Activated T-cell treated with anti-CD3 and anti-CD28 coated beads, Interleukin-2, amount 50 U/mL, for 24 hours (primary cell): ENCODE measurements around the gene MT1G.
A peak's percentile ranks its signal among the peaks of the same experiment; 100 is the strongest.

Experiments used
- DNase-seq: peaks from one replicate; pipeline ENCODE4 v3.0.0-alpha.2; 2020
- H3K27ac Mint-ChIP-seq: 2 replicates; pipeline ENCODE4 v1.8.0; 2020; ENCODE audit warnings: mild to moderate bottlenecking, mixed read lengths
- H3K27me3 Mint-ChIP-seq: 2 replicates; pipeline ENCODE4 v1.8.0; 2020; ENCODE audit warnings: mixed read lengths
- H3K36me3 Mint-ChIP-seq: 2 replicates; pipeline ENCODE4 v1.8.0; 2020; ENCODE audit warnings: low read depth, mixed read lengths
- H3K4me1 Mint-ChIP-seq: 2 replicates; pipeline ENCODE4 v1.8.0; 2020; ENCODE audit warnings: low read depth, mixed read lengths
- H3K4me3 Mint-ChIP-seq: 2 replicates; pipeline ENCODE4 v1.8.0; 2020; ENCODE audit warnings: mild to moderate bottlenecking, moderate library complexity, mixed read lengths
- H3K9me3 Mint-ChIP-seq: 2 replicates; pipeline ENCODE4 v1.8.0; 2020; ENCODE audit warnings: mixed read lengths

MT1G gene

GRCh38 chr16:56662357-56663354 lies 5.2 kb downstream of the MT1G start:
- H3K4me3 Mint-ChIP-seq = peak overlapping the region; percentile 80
- H3K27me3 Mint-ChIP-seq = peaks cover 15% of the 10 kb centered on the region
- H3K9me3 Mint-ChIP-seq = no peaks in the 10 kb centered on the region
- peak; percentile 63 for DNase-seq
- H3K27ac Mint-ChIP-seq = peak overlapping the region; percentile 85
- H3K4me1 Mint-ChIP-seq = peaks cover 26% of the 10 kb centered on the region
- peaks cover 3% of the 10 kb centered on the region for H3K36me3 Mint-ChIP-seq

DNA sequence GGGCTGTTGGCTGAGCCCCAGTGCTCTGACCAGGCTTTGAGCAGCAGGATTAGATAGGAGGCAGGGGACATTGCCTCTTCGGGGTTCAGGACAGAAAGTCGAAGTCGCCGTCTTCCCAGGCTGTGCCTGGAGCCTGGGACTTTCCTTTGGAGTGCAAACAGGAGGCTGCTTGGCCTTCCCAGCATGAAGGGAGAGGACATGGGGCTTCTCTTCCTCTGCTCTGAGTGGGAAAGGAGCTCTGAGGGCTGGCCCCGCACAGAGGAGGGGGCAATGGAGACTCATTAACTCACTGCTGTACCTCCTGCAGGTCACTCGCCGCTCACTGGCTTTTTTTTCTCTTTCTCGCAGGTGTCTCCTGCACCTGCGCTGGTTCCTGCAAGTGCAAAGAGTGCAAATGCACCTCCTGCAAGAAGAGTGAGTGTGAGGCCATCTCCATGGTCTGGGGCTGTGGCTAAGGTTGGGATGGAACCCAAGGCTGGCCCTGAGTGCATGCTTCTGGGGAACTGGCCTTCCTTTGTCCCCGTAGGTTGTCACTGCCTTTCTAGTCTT lies 9.5 kb downstream of the MT1G start:
- no peak for DNase-seq
- H3K27ac Mint-ChIP-seq = no peak overlapping the region
- peak overlapping the region; percentile 86 for H3K4me3 Mint-ChIP-seq
- peaks cover 28% of the 10 kb centered on the region for H3K4me1 Mint-ChIP-seq
- H3K9me3 Mint-ChIP-seq = no peaks in the 10 kb centered on the region
- no peaks in the 10 kb centered on the region for H3K27me3 Mint-ChIP-seq
- H3K36me3 Mint-ChIP-seq = peaks cover 2% of the 10 kb centered on the region

DNA sequence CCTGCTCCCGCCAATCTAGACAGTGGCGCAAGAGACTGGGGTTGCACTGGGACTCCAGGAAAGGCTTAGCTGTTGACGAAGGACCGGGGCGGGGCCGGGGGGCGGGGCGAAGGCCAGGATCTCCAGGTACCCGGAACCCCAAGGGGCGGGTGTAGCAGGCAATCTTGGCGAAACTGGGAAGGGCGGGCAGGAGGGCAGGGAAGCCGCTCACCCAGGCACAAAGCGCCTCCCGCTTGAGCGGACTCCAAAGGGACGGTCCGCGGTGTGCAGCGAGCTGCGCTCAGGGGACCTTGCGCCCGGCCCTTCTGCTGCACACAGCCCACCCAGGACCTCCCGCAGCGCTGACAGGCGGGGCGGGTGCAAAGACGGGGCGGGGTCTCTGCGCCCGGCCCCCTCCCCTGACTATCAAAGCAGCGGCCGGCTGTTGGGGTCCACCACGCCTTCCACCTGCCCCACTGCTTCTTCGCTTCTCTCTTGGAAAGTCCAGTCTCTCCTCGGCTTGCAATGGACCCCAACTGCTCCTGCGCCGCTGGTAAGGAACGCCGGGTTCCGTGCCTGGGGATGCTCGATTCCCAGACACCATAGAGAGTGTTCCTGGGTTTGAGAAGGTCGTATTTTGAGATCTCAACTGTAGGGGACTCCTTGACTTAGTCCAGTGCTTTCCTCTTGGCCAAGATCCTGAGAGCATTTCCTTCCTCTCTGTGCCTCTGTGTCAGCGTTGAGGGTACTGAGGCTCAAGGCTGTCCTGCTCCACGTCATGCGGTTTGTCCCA lies 10.1 kb downstream of the MT1G start, which contains the start of gene MT1F:
Gene MT1F (plus strand): TSS at position 405 of the 772 bp plus-strand sequence. CDS start 100 bp downstream, at position 505.
- peaks cover 2% of the 10 kb centered on the region for H3K36me3 Mint-ChIP-seq
- peak within 1 kb of the TSS; percentile 75 for H3K27ac Mint-ChIP-seq
- DNase-seq = peak; percentile 83
- no peaks in the 10 kb centered on the region for H3K9me3 Mint-ChIP-seq
- peak within 1 kb of the TSS; percentile 86 for H3K4me3 Mint-ChIP-seq
- H3K27me3 Mint-ChIP-seq = peaks cover 3% of the 10 kb centered on the region
- peaks cover 25% of the 10 kb centered on the region for H3K4me1 Mint-ChIP-seq

DNA sequence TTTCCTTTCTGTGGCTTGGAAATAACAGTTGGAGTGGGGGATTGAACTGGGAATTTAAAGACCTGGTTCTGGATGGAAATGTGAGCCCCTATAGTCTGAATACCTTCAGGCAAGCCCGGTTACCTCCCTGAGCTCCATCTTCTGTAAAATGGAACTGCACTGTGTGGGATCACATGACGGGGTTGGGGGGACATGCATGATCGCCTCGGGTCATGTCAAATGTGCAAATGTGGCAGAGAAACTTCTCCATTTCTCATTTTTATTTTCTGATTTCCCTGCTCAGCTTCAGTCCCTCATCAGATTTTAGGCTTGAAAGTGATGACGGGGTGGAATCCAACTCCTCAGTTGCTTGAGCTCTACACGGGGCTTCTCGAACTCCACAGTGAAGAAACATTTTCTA lies 14.6 kb downstream of the MT1G start:
- no peak for DNase-seq
- Mint-ChIP-seq H3K27me3 (peaks cover 33% of the 10 kb centered on the region), H3K27ac (no peak overlapping the region), H3K4me3 (no peak overlapping the region), H3K9me3 (no peaks in the 10 kb centered on the region), H3K36me3 (peaks cover 2% of the 10 kb centered on the region), H3K4me1 (peaks cover 10% of the 10 kb centered on the region)

GRCh38 chr16:56652600-56652999 lies 15.3 kb downstream of the MT1G start:
- Mint-ChIP-seq H3K9me3 (no peaks in the 10 kb centered on the region), H3K4me1 (peaks cover 6% of the 10 kb centered on the region), H3K4me3 (no peak overlapping the region), H3K36me3 (no peaks in the 10 kb centered on the region), H3K27me3 (peaks cover 33% of the 10 kb centered on the region), H3K27ac (no peak overlapping the region)
- no peak for DNase-seq

DNA sequence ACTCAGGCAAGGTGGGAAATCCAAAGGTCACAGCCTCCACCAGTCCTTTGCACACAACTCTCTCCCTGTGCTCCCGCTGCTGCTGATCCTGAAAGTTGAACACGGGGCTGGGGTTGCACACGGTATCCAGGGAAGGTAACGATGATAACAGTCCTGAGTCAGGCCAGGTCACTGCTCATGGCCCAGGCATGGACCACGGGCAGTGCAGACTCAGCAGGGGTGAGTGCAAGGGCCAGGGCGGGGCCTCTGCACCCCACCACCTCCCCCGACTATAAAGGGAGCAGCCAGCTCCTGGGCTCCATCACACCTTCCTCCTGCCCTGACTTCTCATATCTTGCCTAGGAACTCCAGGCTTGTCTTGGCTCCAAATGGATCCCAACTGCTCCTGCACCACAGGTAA lies 16.3 kb downstream of the MT1G start, which contains the start of gene MT1B:
Gene MT1B (plus strand): TSS at position 301 of the 400 bp plus-strand sequence. CDS start 68 bp downstream, at position 369.
- H3K27ac Mint-ChIP-seq = no peak within 1 kb of the TSS
- H3K27me3 Mint-ChIP-seq = peaks cover 37% of the 10 kb centered on the region
- H3K4me1 Mint-ChIP-seq = no peaks in the 10 kb centered on the region
- no peak within 1 kb of the TSS for H3K4me3 Mint-ChIP-seq
- H3K36me3 Mint-ChIP-seq = no peaks in the 10 kb centered on the region
- no peak for DNase-seq
- H3K9me3 Mint-ChIP-seq = no peaks in the 10 kb centered on the region

GRCh38 chr16:56649820-56650219 lies 18.0 kb downstream of the MT1G start:
- Mint-ChIP-seq H3K36me3 (no peaks in the 10 kb centered on the region), H3K27me3 (peaks cover 37% of the 10 kb centered on the region), H3K4me1 (no peaks in the 10 kb centered on the region), H3K27ac (no peak overlapping the region), H3K9me3 (no peaks in the 10 kb centered on the region), H3K4me3 (no peak overlapping the region)
- DNase-seq = no peak

DNA sequence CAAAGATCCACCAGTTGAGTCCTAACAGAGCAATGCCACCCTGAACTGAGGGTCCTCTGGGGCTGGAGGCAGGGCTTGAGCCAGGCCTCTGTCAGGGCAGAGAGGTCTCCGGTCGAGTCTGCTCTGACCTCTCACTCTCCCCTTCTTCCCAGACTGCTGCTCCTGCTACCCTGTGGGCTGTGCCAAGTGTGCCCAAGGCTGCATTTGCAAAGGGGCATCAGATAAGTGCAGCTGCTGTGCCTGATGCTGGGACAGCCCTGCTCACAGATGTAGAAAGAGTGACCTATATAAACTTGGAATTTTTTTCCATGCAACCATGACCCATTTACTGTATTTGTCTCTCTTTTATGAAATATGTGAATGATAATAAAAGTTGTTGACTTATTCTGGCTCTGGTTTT lies 18.6 kb downstream of the MT1G start:
- H3K4me3 Mint-ChIP-seq = no peak overlapping the region
- no peaks in the 10 kb centered on the region for H3K9me3 Mint-ChIP-seq
- peaks cover 37% of the 10 kb centered on the region for H3K27me3 Mint-ChIP-seq
- no peak for DNase-seq
- H3K4me1 Mint-ChIP-seq = peaks cover 1% of the 10 kb centered on the region
- no peaks in the 10 kb centered on the region for H3K36me3 Mint-ChIP-seq
- no peak overlapping the region for H3K27ac Mint-ChIP-seq

- Mint-ChIP-seq H3K4me1 (peaks cover 15% of the 10 kb centered on the region), H3K27me3 (peaks cover 35% of the 10 kb centered on the region), H3K27ac (no peak overlapping the region), H3K4me3 (no peak overlapping the region), H3K9me3 (no peaks in the 10 kb centered on the region), H3K36me3 (no peaks in the 10 kb centered on the region)
- no peak for DNase-seq
Measured at GRCh38 chr16:56647641-56648431, 20.0 kb downstream of the MT1G start.

- Mint-ChIP-seq H3K36me3 (no peaks in the 10 kb centered on the region), H3K4me3 (no peak overlapping the region), H3K27ac (no peak overlapping the region), H3K4me1 (peaks cover 22% of the 10 kb centered on the region), H3K27me3 (peaks cover 24% of the 10 kb centered on the region), H3K9me3 (no peaks in the 10 kb centered on the region)
- DNase-seq = no peak
Measured at GRCh38 chr16:56645838-56646237, 22.0 kb downstream of the MT1G start.

- Mint-ChIP-seq H3K4me1 (peaks cover 22% of the 10 kb centered on the region), H3K27me3 (peaks cover 26% of the 10 kb centered on the region), H3K36me3 (no peaks in the 10 kb centered on the region), H3K4me3 (no peak overlapping the region), H3K27ac (no peak overlapping the region), H3K9me3 (no peaks in the 10 kb centered on the region)
- no peak for DNase-seq
Measured at GRCh38 chr16:56645311-56645710, 22.6 kb downstream of the MT1G start.

DNA sequence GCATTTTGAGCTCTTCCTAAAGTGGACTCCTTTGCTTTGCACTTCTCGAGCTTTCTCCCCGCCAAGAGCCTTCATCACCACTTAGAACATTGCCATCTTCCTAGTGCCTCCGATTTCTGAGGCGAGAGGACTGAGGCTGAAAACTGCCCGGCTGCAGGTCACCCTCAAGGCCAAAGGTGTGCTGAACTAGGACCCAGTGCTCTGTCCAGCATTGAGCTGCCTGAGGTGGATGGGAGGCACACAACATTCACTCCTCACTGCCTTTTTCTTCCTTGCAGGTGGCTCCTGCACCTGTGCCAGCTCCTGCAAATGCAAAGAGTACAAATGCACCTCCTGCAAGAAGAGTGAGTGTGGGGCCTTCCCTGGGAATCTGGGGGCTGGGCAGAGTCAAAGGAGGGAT lies 24.0 kb downstream of the MT1G start:
- Mint-ChIP-seq H3K9me3 (no peaks in the 10 kb centered on the region), H3K36me3 (no peaks in the 10 kb centered on the region), H3K4me1 (peaks cover 22% of the 10 kb centered on the region), H3K27me3 (peaks cover 34% of the 10 kb centered on the region), H3K4me3 (peak overlapping the region; percentile 63), H3K27ac (no peak overlapping the region)
- DNase-seq = no peak

DNA sequence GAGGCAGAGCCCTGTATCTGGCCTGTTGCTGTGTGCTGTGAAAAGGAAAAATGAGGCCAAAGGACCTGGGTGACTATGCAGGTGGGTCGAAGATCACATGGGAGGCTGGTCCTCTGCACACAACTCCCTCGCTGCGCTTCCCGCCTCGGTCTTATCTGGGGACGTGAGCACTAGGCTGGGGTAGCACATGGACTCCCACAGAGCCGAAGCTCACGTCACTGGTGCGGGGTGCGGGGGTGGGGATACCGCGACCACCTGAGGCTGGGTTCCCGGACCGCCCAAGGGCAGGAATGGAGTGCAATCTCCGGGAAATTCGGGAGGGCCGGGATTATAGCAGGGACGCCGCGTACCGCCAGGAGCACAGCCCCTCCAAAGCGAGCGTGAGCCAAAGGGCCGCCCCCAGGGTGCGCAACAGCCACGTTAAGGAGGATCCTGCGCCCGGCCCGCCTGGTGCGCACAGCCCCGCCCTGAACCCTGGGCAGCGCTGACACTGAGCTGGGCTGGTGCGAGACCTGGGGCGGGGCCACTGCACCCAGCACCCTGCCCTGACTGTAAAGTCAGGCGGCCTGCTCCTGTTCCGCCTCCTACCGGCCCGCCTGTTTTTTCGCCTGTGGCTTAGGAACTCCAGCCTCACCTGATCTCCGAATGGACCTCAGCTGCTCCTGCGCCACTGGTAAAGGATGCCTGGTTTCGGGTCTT lies 24.6 kb downstream of the MT1G start:
- H3K36me3 Mint-ChIP-seq = no peaks in the 10 kb centered on the region
- H3K4me1 Mint-ChIP-seq = peaks cover 25% of the 10 kb centered on the region
- DNase-seq = peak; percentile 85
- H3K9me3 Mint-ChIP-seq = no peaks in the 10 kb centered on the region
- H3K27ac Mint-ChIP-seq = peak overlapping the region; percentile 51
- peaks cover 36% of the 10 kb centered on the region for H3K27me3 Mint-ChIP-seq
- peak overlapping the region; percentile 63 for H3K4me3 Mint-ChIP-seq
